Measurements from ENCODE around the gene NEURL3. TPM values are rescaled to one million over a fixed set of nuclear protein-coding genes. Genes with fewer than 3 reads are reported as not detected.
"Not testable (repeated sequence)": the region's sequence is repeated elsewhere in the genome, so short reads cannot be mapped to it uniquely, and the experiment has no call there.

NEURL3 gene
- total and polyA plus RNA-seq, 7 donors: 0.36 to 6.4 (median 3.5) TPM; not detected in 3

DNA sequence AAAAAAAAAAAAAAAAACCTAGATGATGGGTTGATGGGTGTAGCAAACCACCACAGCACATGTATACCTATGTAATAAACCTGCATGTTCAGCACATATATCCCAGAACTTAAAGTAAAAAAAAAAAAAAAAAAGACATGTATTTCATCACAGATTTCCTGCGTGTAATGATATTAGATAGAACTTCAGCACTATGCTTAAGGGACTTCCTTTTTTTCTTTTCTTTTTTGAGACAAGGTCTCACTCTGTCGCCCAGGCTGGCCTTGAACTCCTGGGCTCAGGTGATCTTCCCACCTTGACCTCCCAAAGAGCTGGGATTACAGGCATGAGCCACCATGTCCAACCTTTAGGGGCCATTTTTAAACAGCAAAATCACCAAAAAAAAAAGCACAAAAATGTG lies 42.0 kb downstream of the NEURL3 start:
- 73 to 87% methylated on average over 2 of the region's 2 CpGs for WGBS, 2 donors
- H3K9me3 ChIP-seq: peaks cover 0 to 7% (median 3%) of the 10 kb centered on the region in 4 donors
- no peak overlapping the region for H3K4me3 ChIP-seq
- no peaks in the 10 kb centered on the region for H3K36me3 ChIP-seq
- TF ChIP-seq POLR2AphosphoS5 (IDR thresholded peaks at IDR 0.05) (no peak), POLR2A (IDR thresholded peaks at IDR 0.05) (no peak), CTCF (IDR thresholded peaks at IDR 0.05) (no peak), EP300 (IDR thresholded peaks at IDR 0.05) (no peak)
- intact Hi-C loops (cut with DNase I): no loop called here
- H3K4me1 ChIP-seq: no peaks in the 10 kb centered on the region
- no peaks in the 10 kb centered on the region for H3K27me3 ChIP-seq
- no peak overlapping the region for H3K27ac ChIP-seq
- no peak for DNase-seq

- H3K27ac ChIP-seq; intact Hi-C loops (cut with DNase I); H3K9me3 ChIP-seq; H3K36me3 ChIP-seq; DNase-seq; H3K4me1 ChIP-seq; H3K27me3 ChIP-seq; H3K4me3 ChIP-seq: not testable (repeated sequence)
- 92 to 95% methylated on average over 26 to 30 of the region's 30 CpGs for WGBS, 2 donors
These were observed 43.5 kb downstream of the NEURL3 start for GRCh38 chr2:96461616-96462015.

DNA sequence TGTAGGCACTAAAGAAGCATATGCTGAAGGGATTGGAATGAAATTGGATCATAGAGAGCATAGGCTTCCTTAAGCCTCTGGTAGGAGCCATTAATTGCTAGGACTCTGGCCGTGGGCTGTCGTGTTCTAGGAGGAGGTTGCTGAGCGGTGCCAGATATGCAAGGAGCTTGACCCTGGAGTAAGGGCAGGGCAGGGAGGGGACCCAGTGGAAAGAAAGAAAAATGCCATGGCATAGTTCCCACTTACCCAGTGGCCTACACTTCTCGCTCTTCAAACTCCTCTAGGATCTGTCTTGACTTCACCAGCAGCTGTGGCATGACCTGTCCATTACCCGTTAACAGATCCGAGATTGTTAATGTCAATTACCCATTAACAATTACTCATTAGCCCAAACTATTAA lies 53.1 kb downstream of the NEURL3 start:
- no peaks in the 10 kb centered on the region for H3K4me1 ChIP-seq
- H3K4me3 ChIP-seq: no peak overlapping the region
- 92 to 93% methylated on average over 6 of the region's 6 CpGs for WGBS, 2 donors
- intact Hi-C loops (cut with DNase I): no loop called here
- H3K27ac ChIP-seq: no peak overlapping the region
- H3K36me3 ChIP-seq: no peaks in the 10 kb centered on the region
- TF ChIP-seq POLR2AphosphoS5 (IDR thresholded peaks at IDR 0.05) (no peak), EP300 (IDR thresholded peaks at IDR 0.05) (no peak), CTCF (IDR thresholded peaks at IDR 0.05) (no peak), POLR2A (IDR thresholded peaks at IDR 0.05) (no peak)
- no peaks in the 10 kb centered on the region for H3K9me3 ChIP-seq
- no peaks in the 10 kb centered on the region for H3K27me3 ChIP-seq
- no peak for DNase-seq

GRCh38 chr2:96449637-96450036 lies 55.5 kb downstream of the NEURL3 start:
- H3K9me3 ChIP-seq: no peaks in the 10 kb centered on the region
- no peaks in the 10 kb centered on the region for H3K36me3 ChIP-seq
- TF ChIP-seq EP300 (IDR thresholded peaks at IDR 0.05) (no peak), POLR2A (IDR thresholded peaks at IDR 0.05) (no peak), POLR2AphosphoS5 (IDR thresholded peaks at IDR 0.05) (no peak), CTCF (IDR thresholded peaks at IDR 0.05) (no peak)
- no peak overlapping the region for H3K27ac ChIP-seq
- intact Hi-C loops (cut with DNase I): no loop called here
- 75 to 79% methylated on average over 6 of the region's 6 CpGs for WGBS, 2 donors
- H3K27me3 ChIP-seq: no peaks in the 10 kb centered on the region
- no peak overlapping the region for H3K4me3 ChIP-seq
- no peaks in the 10 kb centered on the region for H3K4me1 ChIP-seq
- DNase-seq: no peak

- Histone ChIP-seq H3K9me3 (no peaks in the 10 kb centered on the region), H3K27ac (no peak overlapping the region), H3K36me3 (no peaks in the 10 kb centered on the region), H3K4me3 (no peak overlapping the region), H3K4me1 (no peaks in the 10 kb centered on the region), H3K27me3 (no peaks in the 10 kb centered on the region)
- WGBS, 2 donors: 82% methylated on average over 2 of the region's 2 CpGs
- intact Hi-C loops (cut with DNase I): no loop called here
- no peak for DNase-seq
- TF ChIP-seq CTCF (IDR thresholded peaks at IDR 0.05): no peak
These were observed 56.0 kb downstream of the NEURL3 start for GRCh38 chr2:96449174-96449573.

Data from sigmoid colon (tissue), 7 donors.